C4-2B (cell line): ENCODE measurements around the gene ZSWIM9.

Experiments
- H3K27ac ChIP-seq: fragments of 450-650 bp; 2 replicates; pipeline ENCODE4 v1.5.1; 2017
- CTCF ChIP-seq: fragments of 450-650 bp; conservative IDR thresholded peaks from 2 replicates; pipeline ENCODE4 v1.5.1; 2017; ENCODE audit warnings: mild to moderate bottlenecking
- ZFX ChIP-seq: fragments of 450-650 bp; IDR thresholded peaks from 2 replicates; pipeline ENCODE4 v1.6.1; 2017

ZSWIM9 gene

GRCh38 chr19:48169939-48170803, at the start of gene ZSWIM9, which contains the start of gene LIG1:
Gene ZSWIM9 (plus strand): TSS chr19:48170680. CDS start chr19:48171803, 1,123 bp downstream.
Gene LIG1 (minus strand): TSS chr19:48170344. CDS start chr19:48165566, 4,778 bp downstream.
- TF ChIP-seq ZFX (no peak), CTCF (no peak)
- H3K27ac ChIP-seq: peak within 1 kb of the TSS; percentile 91

- H3K27ac ChIP-seq: no peak overlapping the region
- TF ChIP-seq ZFX: no peak
- no peak for TF ChIP-seq CTCF
Measured at GRCh38 chr19:48121066-48121465, 49.4 kb upstream of the ZSWIM9 start.

- TF ChIP-seq ZFX (no peak), CTCF (no peak)
- no peak overlapping the region for H3K27ac ChIP-seq
Measured at GRCh38 chr19:48121909-48122371, 48.5 kb upstream of the ZSWIM9 start.

GRCh38 chr19:48122421-48122820, 48.1 kb upstream of the ZSWIM9 start:
- no peak for TF ChIP-seq ZFX
- TF ChIP-seq CTCF: no peak
- no peak overlapping the region for H3K27ac ChIP-seq

- TF ChIP-seq CTCF (no peak), ZFX (no peak)
Measured at GRCh38 chr19:48123907-48124651, 46.4 kb upstream of the ZSWIM9 start.

GRCh38 chr19:48127561-48127960, 42.9 kb upstream of the ZSWIM9 start:
- TF ChIP-seq CTCF (no peak), ZFX (no peak)
- no peak overlapping the region for H3K27ac ChIP-seq

More at GRCh38 chr19:48123907-48124651, 46.4 kb upstream of the ZSWIM9 start:
- no peak overlapping the region for H3K27ac ChIP-seq

- H3K27ac ChIP-seq: no peak overlapping the region
- TF ChIP-seq CTCF (no peak), ZFX (no peak)
Measured at GRCh38 chr19:48133094-48133493, 37.4 kb upstream of the ZSWIM9 start.
